ENCODE data around the gene DHRS12.

- TF ChIP-seq POLR2A (IDR thresholded peaks at IDR 0.05) (no peak), CTCF (IDR thresholded peaks at IDR 0.05) (no peak), POLR2AphosphoS5 (IDR thresholded peaks at IDR 0.05) (no peak)
Observed at GRCh38 chr13:51742611-51743010, 61.4 kb downstream of the DHRS12 start.
